Measurements from ENCODE around the gene ARHGAP4. TPM values are rescaled to one million over a fixed set of nuclear protein-coding genes. Genes with fewer than 3 reads are reported as not detected.

ARHGAP4 gene
- polyA plus RNA-seq, 1 donor = 33.2 TPM

- H3K9me3 ChIP-seq (ENCODE audit: control insufficient read depth, low read depth, low read length) = no peaks in the 10 kb centered on the region
- no peaks in the 10 kb centered on the region for H3K27me3 ChIP-seq (ENCODE audit: control insufficient read depth, insufficient read depth, low read length)
- no peak overlapping the region for H3K4me3 ChIP-seq (ENCODE audit: low read length)
- no peak for DNase-seq
- no peaks in the 10 kb centered on the region for H3K36me3 ChIP-seq (ENCODE audit: control insufficient read depth, insufficient read depth, low read length)
- H3K4me1 ChIP-seq (ENCODE audit: control insufficient read depth, insufficient read depth, low read length) = peaks cover 5% of the 10 kb centered on the region
- WGBS (ENCODE audit: insufficient coverage, low lambda C conversion rate) = no CpG with 5 or more reads among the region's 32 CpGs
- H3K27ac ChIP-seq (ENCODE audit: low read length) = no peak overlapping the region
These were observed 20.5 kb downstream of the ARHGAP4 start for GRCh38 chrX:153905481-153906095.

GRCh38 chrX:153903991-153904957, 21.8 kb downstream of the ARHGAP4 start, which contains the start of gene AVPR2:
TSS of gene AVPR2 (plus strand) at chrX:153904673. CDS start at chrX:153905146, 473 bp downstream.
- no peak for DNase-seq
- Histone ChIP-seq H3K27ac (ENCODE audit: low read length) (no peak within 1 kb of the TSS), H3K9me3 (ENCODE audit: control insufficient read depth, low read depth, low read length) (no peaks in the 10 kb centered on the region), H3K4me3 (ENCODE audit: low read length) (no peak within 1 kb of the TSS), H3K27me3 (ENCODE audit: control insufficient read depth, insufficient read depth, low read length) (no peaks in the 10 kb centered on the region), H3K4me1 (ENCODE audit: control insufficient read depth, insufficient read depth, low read length) (peaks cover 5% of the 10 kb centered on the region), H3K36me3 (ENCODE audit: control insufficient read depth, insufficient read depth, low read length) (no peaks in the 10 kb centered on the region)
- no CpG with 5 or more reads among the region's 26 CpGs for WGBS (ENCODE audit: insufficient coverage, low lambda C conversion rate)

- WGBS (ENCODE audit: insufficient coverage, low lambda C conversion rate) = no CpG with 5 or more reads among the region's 18 CpGs
- no peak for DNase-seq
- H3K36me3 ChIP-seq (ENCODE audit: control insufficient read depth, insufficient read depth, low read length) = no peaks in the 10 kb centered on the region
- no peaks in the 10 kb centered on the region for H3K27me3 ChIP-seq (ENCODE audit: control insufficient read depth, insufficient read depth, low read length)
- no peak overlapping the region for H3K4me3 ChIP-seq (ENCODE audit: low read length)
- H3K9me3 ChIP-seq (ENCODE audit: control insufficient read depth, low read depth, low read length) = no peaks in the 10 kb centered on the region
- H3K4me1 ChIP-seq (ENCODE audit: control insufficient read depth, insufficient read depth, low read length) = peaks cover 5% of the 10 kb centered on the region
- no peak overlapping the region for H3K27ac ChIP-seq (ENCODE audit: low read length)
These were observed 22.7 kb downstream of the ARHGAP4 start for GRCh38 chrX:153903238-153903980.

GRCh38 chrX:153902385-153902784, 23.7 kb downstream of the ARHGAP4 start:
- H3K36me3 ChIP-seq (ENCODE audit: control insufficient read depth, insufficient read depth, low read length) = no peaks in the 10 kb centered on the region
- H3K27me3 ChIP-seq (ENCODE audit: control insufficient read depth, insufficient read depth, low read length) = no peaks in the 10 kb centered on the region
- DNase-seq = no peak
- H3K9me3 ChIP-seq (ENCODE audit: control insufficient read depth, low read depth, low read length) = no peaks in the 10 kb centered on the region
- H3K4me3 ChIP-seq (ENCODE audit: low read length) = no peak overlapping the region
- no CpG with 5 or more reads among the region's 10 CpGs for WGBS (ENCODE audit: insufficient coverage, low lambda C conversion rate)
- H3K4me1 ChIP-seq (ENCODE audit: control insufficient read depth, insufficient read depth, low read length) = peaks cover 5% of the 10 kb centered on the region
- H3K27ac ChIP-seq (ENCODE audit: low read length) = no peak overlapping the region

- Histone ChIP-seq H3K36me3 (ENCODE audit: control insufficient read depth, insufficient read depth, low read length) (no peaks in the 10 kb centered on the region), H3K4me1 (ENCODE audit: control insufficient read depth, insufficient read depth, low read length) (peaks cover 5% of the 10 kb centered on the region), H3K27me3 (ENCODE audit: control insufficient read depth, insufficient read depth, low read length) (no peaks in the 10 kb centered on the region), H3K9me3 (ENCODE audit: control insufficient read depth, low read depth, low read length) (no peaks in the 10 kb centered on the region), H3K4me3 (ENCODE audit: low read length) (no peak overlapping the region), H3K27ac (ENCODE audit: low read length) (no peak overlapping the region)
- no peak for DNase-seq
- WGBS (ENCODE audit: insufficient coverage, low lambda C conversion rate) = no CpG with 5 or more reads among the region's 8 CpGs
These were observed 24.3 kb downstream of the ARHGAP4 start for GRCh38 chrX:153901753-153902140.

GRCh38 chrX:153900831-153901752, 25.0 kb downstream of the ARHGAP4 start:
- Histone ChIP-seq H3K36me3 (ENCODE audit: control insufficient read depth, insufficient read depth, low read length) (no peaks in the 10 kb centered on the region), H3K9me3 (ENCODE audit: control insufficient read depth, low read depth, low read length) (no peaks in the 10 kb centered on the region), H3K4me1 (ENCODE audit: control insufficient read depth, insufficient read depth, low read length) (peaks cover 5% of the 10 kb centered on the region), H3K27ac (ENCODE audit: low read length) (no peak overlapping the region), H3K27me3 (ENCODE audit: control insufficient read depth, insufficient read depth, low read length) (no peaks in the 10 kb centered on the region), H3K4me3 (ENCODE audit: low read length) (no peak overlapping the region)
- no CpG with 5 or more reads among the region's 26 CpGs for WGBS (ENCODE audit: insufficient coverage, low lambda C conversion rate)
- DNase-seq = peak in 1 of 2 donors; percentile 45

GRCh38 chrX:153897899-153898298, 28.2 kb downstream of the ARHGAP4 start:
- Histone ChIP-seq H3K36me3 (ENCODE audit: control insufficient read depth, insufficient read depth, low read length) (no peaks in the 10 kb centered on the region), H3K27ac (ENCODE audit: low read length) (no peak overlapping the region), H3K9me3 (ENCODE audit: control insufficient read depth, low read depth, low read length) (no peaks in the 10 kb centered on the region), H3K27me3 (ENCODE audit: control insufficient read depth, insufficient read depth, low read length) (no peaks in the 10 kb centered on the region), H3K4me1 (ENCODE audit: control insufficient read depth, insufficient read depth, low read length) (peaks cover 5% of the 10 kb centered on the region), H3K4me3 (ENCODE audit: low read length) (no peak overlapping the region)
- DNase-seq = no peak

- WGBS (ENCODE audit: insufficient coverage, low lambda C conversion rate) = no CpG with 5 or more reads among the region's 6 CpGs
These were observed 36.9 kb downstream of the ARHGAP4 start for GRCh38 chrX:153889123-153889522.

GRCh38 chrX:153888344-153888743, 37.7 kb downstream of the ARHGAP4 start:
- Histone ChIP-seq H3K36me3 (ENCODE audit: control insufficient read depth, insufficient read depth, low read length) (no peaks in the 10 kb centered on the region), H3K4me1 (ENCODE audit: control insufficient read depth, insufficient read depth, low read length) (no peaks in the 10 kb centered on the region), H3K4me3 (ENCODE audit: low read length) (no peak overlapping the region), H3K9me3 (ENCODE audit: control insufficient read depth, low read depth, low read length) (peaks cover 3% of the 10 kb centered on the region), H3K27ac (ENCODE audit: low read length) (no peak overlapping the region), H3K27me3 (ENCODE audit: control insufficient read depth, insufficient read depth, low read length) (peaks cover 53% of the 10 kb centered on the region)
- WGBS (ENCODE audit: insufficient coverage, low lambda C conversion rate) = no CpG with 5 or more reads among the region's 6 CpGs
- no peak for DNase-seq

More at GRCh38 chrX:153889123-153889522, 36.9 kb downstream of the ARHGAP4 start:
- Histone ChIP-seq H3K27ac (ENCODE audit: low read length) (no peak overlapping the region), H3K4me3 (ENCODE audit: low read length) (no peak overlapping the region), H3K36me3 (ENCODE audit: control insufficient read depth, insufficient read depth, low read length) (no peaks in the 10 kb centered on the region), H3K4me1 (ENCODE audit: control insufficient read depth, insufficient read depth, low read length) (no peaks in the 10 kb centered on the region), H3K27me3 (ENCODE audit: control insufficient read depth, insufficient read depth, low read length) (peaks cover 45% of the 10 kb centered on the region), H3K9me3 (ENCODE audit: control insufficient read depth, low read depth, low read length) (peaks cover 3% of the 10 kb centered on the region)
- no peak for DNase-seq
